ENCODE measurements around the gene ANGEL2.
"Not testable (repeated sequence)": the region's sequence is repeated elsewhere in the genome, so short reads cannot be mapped to it uniquely, and the experiment has no call there.

The ANGEL2 gene

DNA sequence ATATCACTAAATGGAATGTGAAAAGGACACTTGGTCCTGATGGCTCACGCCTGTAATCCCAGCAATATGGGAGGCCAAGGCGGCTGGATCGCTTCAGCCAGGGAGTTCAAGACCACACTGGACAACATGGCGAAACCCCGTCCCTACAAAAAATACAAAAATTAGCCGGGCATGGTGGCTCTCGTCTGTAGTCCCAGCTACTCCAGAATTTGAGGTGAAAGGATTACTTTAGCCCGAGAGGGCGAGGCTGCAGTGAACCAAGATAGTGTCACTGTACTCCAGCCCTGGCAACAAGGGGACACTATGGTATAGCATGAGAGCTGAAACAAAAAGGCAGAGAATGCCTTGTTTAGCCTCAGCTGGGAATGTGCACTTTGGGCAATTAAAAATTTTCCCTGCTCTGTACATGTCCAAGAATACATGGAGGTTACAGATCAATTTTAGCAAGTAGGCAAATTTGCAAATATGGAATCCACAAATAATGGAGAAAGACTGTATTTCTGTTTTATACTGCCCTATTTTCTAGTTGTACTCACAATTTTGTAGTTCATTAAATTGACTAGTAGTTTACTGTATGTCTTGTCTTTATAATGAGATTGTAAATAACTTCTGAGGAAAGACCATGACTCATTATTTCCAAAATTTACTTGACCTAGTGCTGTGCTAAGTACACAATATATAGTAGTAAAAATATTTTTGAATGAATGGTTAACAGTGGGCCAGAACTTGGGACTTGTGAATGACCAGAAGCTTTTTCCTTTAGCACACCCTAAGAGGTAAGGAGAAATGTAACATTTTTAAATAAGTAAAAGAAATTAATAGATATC, 2.0 kb upstream of the ANGEL2 start:
- no peak for TF ChIP-seq ZNF274 (IDR thresholded peaks at IDR 0.05; ENCODE audit: low read depth, low read length)
- DNase-seq (ENCODE audit: low read depth, low spot score): no peak
- Histone ChIP-seq H3K36me3 (ENCODE audit: insufficient read depth, insufficient read length, low read length) (peaks cover 6% of the 10 kb centered on the region), H3K4me3 (ENCODE audit: insufficient read length, low read depth) (no peak overlapping the region), H3K27me3 (ENCODE audit: insufficient read depth, insufficient read length) (no peaks in the 10 kb centered on the region), H3K9ac (ENCODE audit: insufficient read length, low read depth) (no peak overlapping the region), H3K4me1 (ENCODE audit: insufficient read depth, insufficient read length) (no peaks in the 10 kb centered on the region), H3K9me3 (ENCODE audit: insufficient read depth, low read length) (no peaks in the 10 kb centered on the region)

DNA sequence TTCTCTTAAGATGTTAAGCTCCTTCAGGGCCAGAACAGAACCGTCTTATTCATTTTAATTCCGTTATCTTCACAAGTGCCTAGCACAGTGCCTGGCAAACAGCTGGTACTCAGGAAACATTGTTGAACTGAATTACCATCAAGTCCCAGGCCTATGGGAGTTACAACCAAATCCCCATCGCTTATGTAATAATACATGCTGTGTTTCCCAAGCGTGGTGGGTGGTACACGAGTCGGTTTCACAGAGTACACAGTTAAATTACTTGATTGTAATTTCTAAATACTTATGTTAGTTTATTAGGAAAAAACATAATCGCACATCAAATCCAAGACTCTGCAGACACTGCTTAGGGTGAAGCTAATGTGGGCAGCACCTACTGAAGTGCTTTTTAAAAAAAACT, 1.0 kb downstream of the ANGEL2 start:
- H3K4me1 ChIP-seq (ENCODE audit: insufficient read depth, insufficient read length): no peaks in the 10 kb centered on the region
- H3K9me3 ChIP-seq (ENCODE audit: insufficient read depth, low read length): no peaks in the 10 kb centered on the region
- peak overlapping the region; percentile 94 for H3K4me3 ChIP-seq (ENCODE audit: insufficient read length, low read depth)
- H3K36me3 ChIP-seq (ENCODE audit: insufficient read depth, insufficient read length, low read length): peaks cover 24% of the 10 kb centered on the region
- DNase-seq (ENCODE audit: low read depth, low spot score): no peak
- H3K9ac ChIP-seq (ENCODE audit: insufficient read length, low read depth): peak overlapping the region; percentile 97
- no peaks in the 10 kb centered on the region for H3K27me3 ChIP-seq (ENCODE audit: insufficient read depth, insufficient read length)
- TF ChIP-seq YY1 (IDR thresholded peaks at IDR 0.05; ENCODE audit: insufficient read depth, insufficient read length) (no peak), SUZ12 (IDR thresholded peaks at IDR 0.05; ENCODE audit: extremely low read depth, insufficient read depth, insufficient read length) (no peak), ZNF274 (IDR thresholded peaks at IDR 0.05; ENCODE audit: low read depth, low read length) (no peak)

DNA sequence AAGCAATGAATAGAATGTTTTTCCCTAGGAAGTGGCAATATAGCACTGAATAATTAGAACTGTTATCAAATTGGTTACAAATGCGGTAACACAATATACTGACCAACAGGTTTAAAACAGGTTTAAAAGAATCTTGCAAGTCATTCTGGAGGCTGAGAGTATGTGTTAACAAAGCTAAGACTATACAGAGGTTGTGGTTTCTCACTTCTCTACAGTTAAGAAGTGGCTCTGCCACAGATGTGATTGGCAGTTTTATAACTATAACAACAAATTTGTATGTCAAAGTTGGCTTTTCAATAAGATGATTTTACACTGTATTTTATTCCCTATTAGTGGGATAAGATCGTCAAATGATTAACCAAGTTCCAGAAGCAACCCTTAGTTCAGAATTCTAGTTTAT, 7.1 kb downstream of the ANGEL2 start:
- Histone ChIP-seq H3K4me1 (ENCODE audit: insufficient read depth, insufficient read length) (no peaks in the 10 kb centered on the region), H3K9ac (ENCODE audit: insufficient read length, low read depth) (no peak overlapping the region), H3K4me3 (ENCODE audit: insufficient read length, low read depth) (no peak overlapping the region), H3K27me3 (ENCODE audit: insufficient read depth, insufficient read length) (no peaks in the 10 kb centered on the region), H3K9me3 (ENCODE audit: insufficient read depth, low read length) (no peaks in the 10 kb centered on the region), H3K36me3 (ENCODE audit: insufficient read depth, insufficient read length, low read length) (peaks cover 70% of the 10 kb centered on the region)
- no peak for TF ChIP-seq YY1 (IDR thresholded peaks at IDR 0.05; ENCODE audit: insufficient read depth, insufficient read length)
- no peak for TF ChIP-seq ZNF274 (IDR thresholded peaks at IDR 0.05; ENCODE audit: low read depth, low read length)
- TF ChIP-seq SUZ12 (IDR thresholded peaks at IDR 0.05; ENCODE audit: extremely low read depth, insufficient read depth, insufficient read length): no peak
- no peak for DNase-seq (ENCODE audit: low read depth, low spot score)

DNA sequence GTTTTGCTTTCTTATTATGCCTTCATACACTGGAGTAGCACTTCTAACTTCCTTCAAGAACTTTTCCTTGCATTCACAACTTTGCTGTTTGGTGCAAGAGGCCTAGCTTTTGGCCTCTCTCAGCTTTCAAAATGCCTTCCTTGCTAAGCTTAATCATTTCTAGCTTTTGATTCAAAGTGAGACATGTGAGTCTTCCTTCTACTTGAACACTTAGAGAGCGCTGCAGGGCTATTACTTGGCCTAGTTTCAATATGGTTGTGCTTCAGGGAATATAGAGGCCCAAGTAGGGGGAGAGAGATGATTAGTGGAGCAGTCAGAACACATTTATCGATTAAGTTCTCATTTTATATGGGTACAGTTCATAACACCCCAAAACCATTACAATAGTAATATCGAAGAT, 12.4 kb downstream of the ANGEL2 start:
- DNase-seq (ENCODE audit: low read depth, low spot score): no peak
- Histone ChIP-seq H3K27me3 (ENCODE audit: insufficient read depth, insufficient read length) (no peaks in the 10 kb centered on the region), H3K36me3 (ENCODE audit: insufficient read depth, insufficient read length, low read length) (peaks cover 76% of the 10 kb centered on the region), H3K9ac (ENCODE audit: insufficient read length, low read depth) (no peak overlapping the region), H3K9me3 (ENCODE audit: insufficient read depth, low read length) (no peaks in the 10 kb centered on the region), H3K4me3 (ENCODE audit: insufficient read length, low read depth) (no peak overlapping the region), H3K4me1 (ENCODE audit: insufficient read depth, insufficient read length) (no peaks in the 10 kb centered on the region)
- TF ChIP-seq ZNF274 (IDR thresholded peaks at IDR 0.05; ENCODE audit: low read depth, low read length) (no peak), SUZ12 (IDR thresholded peaks at IDR 0.05; ENCODE audit: extremely low read depth, insufficient read depth, insufficient read length) (no peak), YY1 (IDR thresholded peaks at IDR 0.05; ENCODE audit: insufficient read depth, insufficient read length) (no peak)

DNA sequence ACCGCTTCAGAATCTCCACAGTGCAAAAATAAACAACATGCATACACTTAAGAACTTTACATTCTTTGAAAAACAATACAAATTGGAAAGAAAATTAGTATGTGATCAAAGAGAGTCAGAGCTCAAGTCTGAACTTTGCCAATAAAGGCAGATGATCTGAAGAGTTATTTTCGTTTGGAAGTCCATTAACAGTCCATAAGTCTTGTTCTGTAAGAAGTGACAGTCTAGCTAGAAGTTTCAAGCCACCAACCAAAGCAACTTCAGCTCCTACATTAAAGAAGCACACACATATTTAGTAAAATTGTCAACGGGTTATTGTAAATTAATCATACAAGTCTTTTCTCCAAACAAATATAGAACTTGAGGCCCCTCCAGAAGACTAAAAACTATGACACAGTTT, 20.7 kb downstream of the ANGEL2 start:
- Histone ChIP-seq H3K4me3 (ENCODE audit: insufficient read length, low read depth) (no peak overlapping the region), H3K36me3 (ENCODE audit: insufficient read depth, insufficient read length, low read length) (peaks cover 60% of the 10 kb centered on the region)

DNA sequence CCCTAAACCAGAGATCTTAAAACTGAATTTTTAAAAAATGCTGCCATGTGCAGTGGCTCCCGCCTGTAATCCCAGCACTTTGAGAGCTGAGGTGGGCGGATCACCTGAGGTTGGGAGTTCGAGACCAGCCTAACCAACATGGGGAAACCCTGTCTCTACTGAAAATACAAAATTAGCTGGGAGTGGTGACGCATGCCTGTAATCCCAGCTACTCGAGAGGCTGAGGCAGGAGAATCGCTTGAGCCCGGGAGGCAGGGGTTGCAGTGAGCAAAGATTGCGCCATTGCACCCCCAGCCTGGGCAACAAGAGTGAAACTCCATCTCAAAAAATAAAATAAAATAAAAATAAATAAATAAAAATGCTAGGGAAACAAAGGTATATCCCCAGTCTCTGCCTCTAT, 21.7 kb downstream of the ANGEL2 start:
- not testable (repeated sequence) for H3K27me3 ChIP-seq (ENCODE audit: insufficient read depth, insufficient read length); H3K4me1 ChIP-seq (ENCODE audit: insufficient read depth, insufficient read length); H3K4me3 ChIP-seq (ENCODE audit: insufficient read length, low read depth); H3K9ac ChIP-seq (ENCODE audit: insufficient read length, low read depth); DNase-seq (ENCODE audit: low read depth, low spot score); H3K9me3 ChIP-seq (ENCODE audit: insufficient read depth, low read length)
- peaks cover 57% of the 10 kb centered on the region for H3K36me3 ChIP-seq (ENCODE audit: insufficient read depth, insufficient read length, low read length)

More for the DNA sequence above, 20.7 kb downstream of the ANGEL2 start:
- Histone ChIP-seq H3K9me3 (ENCODE audit: insufficient read depth, low read length) (no peaks in the 10 kb centered on the region), H3K9ac (ENCODE audit: insufficient read length, low read depth) (no peak overlapping the region), H3K4me1 (ENCODE audit: insufficient read depth, insufficient read length) (no peaks in the 10 kb centered on the region), H3K27me3 (ENCODE audit: insufficient read depth, insufficient read length) (no peaks in the 10 kb centered on the region)
- TF ChIP-seq ZNF274 (IDR thresholded peaks at IDR 0.05; ENCODE audit: low read depth, low read length): no peak
- TF ChIP-seq YY1 (IDR thresholded peaks at IDR 0.05; ENCODE audit: insufficient read depth, insufficient read length): no peak
- TF ChIP-seq SUZ12 (IDR thresholded peaks at IDR 0.05; ENCODE audit: extremely low read depth, insufficient read depth, insufficient read length): no peak
- DNase-seq (ENCODE audit: low read depth, low spot score): no peak

DNA sequence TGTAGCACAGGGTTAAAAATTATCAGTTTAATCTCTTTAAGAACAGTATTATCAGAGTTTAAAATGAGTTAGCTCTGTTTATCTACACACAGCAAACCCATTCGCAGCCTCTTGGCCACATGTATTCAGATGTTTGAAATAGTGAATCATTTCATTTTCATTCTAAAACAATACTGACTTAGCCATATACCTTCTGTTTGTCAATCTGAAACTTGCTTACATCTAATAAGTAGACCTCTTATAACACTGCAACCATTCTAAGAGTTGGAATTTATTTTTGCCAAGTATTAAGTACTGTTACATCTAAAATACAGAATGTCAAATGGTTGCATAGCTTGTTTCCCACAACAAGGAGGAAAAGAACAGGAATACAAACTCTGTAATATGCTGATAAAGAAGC, 25.4 kb downstream of the ANGEL2 start:
- H3K4me3 ChIP-seq (ENCODE audit: insufficient read length, low read depth): no peak overlapping the region
- no peaks in the 10 kb centered on the region for H3K27me3 ChIP-seq (ENCODE audit: insufficient read depth, insufficient read length)
- no peaks in the 10 kb centered on the region for H3K4me1 ChIP-seq (ENCODE audit: insufficient read depth, insufficient read length)
- H3K36me3 ChIP-seq (ENCODE audit: insufficient read depth, insufficient read length, low read length): peaks cover 52% of the 10 kb centered on the region
- no peak overlapping the region for H3K9ac ChIP-seq (ENCODE audit: insufficient read length, low read depth)
- H3K9me3 ChIP-seq (ENCODE audit: insufficient read depth, low read length): no peaks in the 10 kb centered on the region
- TF ChIP-seq YY1 (IDR thresholded peaks at IDR 0.05; ENCODE audit: insufficient read depth, insufficient read length): no peak
- no peak for TF ChIP-seq ZNF274 (IDR thresholded peaks at IDR 0.05; ENCODE audit: low read depth, low read length)
- no peak for TF ChIP-seq SUZ12 (IDR thresholded peaks at IDR 0.05; ENCODE audit: extremely low read depth, insufficient read depth, insufficient read length)
- DNase-seq (ENCODE audit: low read depth, low spot score): no peak
